GM21423 (cell line): ENCODE data around the gene PTGDS.
"Not testable (repeated sequence)": the region's sequence is repeated elsewhere in the genome, so short reads cannot be mapped to it uniquely, and the experiment has no call there.

Source experiments
- ATAC-seq: cut with Tn5 transposase; IDR thresholded peaks from one replicate; pipeline ENCODE4 v1.9.1; 2021; ENCODE audit warnings: mild to moderate bottlenecking, moderate library complexity; ENCODE audit not compliant: unreplicated experiment

Gene PTGDS

GRCh38 chr9:136985853-136986252 lies 8.5 kb downstream of the PTGDS start:
- no peak for ATAC-seq

- no peak for ATAC-seq
Measured at GRCh38 chr9:136988872-136989271, 11.6 kb downstream of the PTGDS start.

GRCh38 chr9:136990242-136990911 lies 13.1 kb downstream of the PTGDS start:
- no peak for ATAC-seq

- ATAC-seq = peak; percentile 81
Measured at GRCh38 chr9:136991993-136992818, 14.9 kb downstream of the PTGDS start, which contains the start of gene PAXX. Gene PAXX, plus strand, starts transcription at chr9:136992422. Its CDS starts 22 bp downstream, at chr9:136992444.

GRCh38 chr9:136992819-136993369 lies 15.6 kb downstream of the PTGDS start:
- ATAC-seq = no peak

GRCh38 chr9:136994180-136994887 lies 17.0 kb downstream of the PTGDS start:
- ATAC-seq = no peak

- no peak for ATAC-seq
Measured at GRCh38 chr9:136994888-136995230, 17.6 kb downstream of the PTGDS start.

GRCh38 chr9:136995362-136995761 lies 18.1 kb downstream of the PTGDS start:
- no peak for ATAC-seq

- ATAC-seq = no peak
Measured at GRCh38 chr9:136995772-136996311, 18.5 kb downstream of the PTGDS start.

- no peak for ATAC-seq
Measured at GRCh38 chr9:136996361-136997292, 19.3 kb downstream of the PTGDS start, which contains the start of gene CLIC3. Gene CLIC3, minus strand, starts transcription at chr9:136996568. Its CDS starts 25 bp downstream, at chr9:136996543.

- ATAC-seq = no peak
Measured at GRCh38 chr9:136997371-136997770, 20.1 kb downstream of the PTGDS start.

- ATAC-seq = no peak
Measured at GRCh38 chr9:136997830-136998234, 20.5 kb downstream of the PTGDS start.

GRCh38 chr9:137000177-137000930 lies 23.1 kb downstream of the PTGDS start:
- ATAC-seq = peak; percentile 76

GRCh38 chr9:137001857-137002645 lies 24.7 kb downstream of the PTGDS start:
- no peak for ATAC-seq

GRCh38 chr9:137002646-137003041 lies 25.3 kb downstream of the PTGDS start:
- ATAC-seq = no peak

GRCh38 chr9:137004285-137004684 lies 27.0 kb downstream of the PTGDS start:
- not testable (repeated sequence) for ATAC-seq

GRCh38 chr9:137006116-137007003 lies 29.1 kb downstream of the PTGDS start:
- no peak for ATAC-seq
